Caco-2 (cell line): Measurements from ENCODE around the gene SHROOM3. TPM values are rescaled to one million over a fixed set of nuclear protein-coding genes. Genes with fewer than 3 reads are reported as not detected.
"Not testable (repeated sequence)": the region's sequence is repeated elsewhere in the genome, so short reads cannot be mapped to it uniquely, and the experiment has no call there.

Experiments
- BruUV-seq: library from RNA; stranded (reverse); fragments of 400-500 nt; replicated peaks from 2 replicates; lab custom pipeline; 2021; lab: Mats Ljungman, UMichigan
- CTCF ChIA-PET: fragments of 300-600 bp; sonication (Branson Sonifier 250); formaldehyde crosslinking; loops from one replicate; lab custom pipeline; 2022; ENCODE audit warnings: antibody characterized with exemption; lab: Charles Lee
- POLR2A ChIA-PET: fragments of 300-600 bp; sonication (Branson Sonifier 250); formaldehyde crosslinking; loops from one replicate; lab custom pipeline; 2022; ENCODE audit warnings: antibody characterized with exemption; lab: Charles Lee
- DNase-seq, 2 experiments: peaks; one replicate each; pipeline versions ENCODE4 v3.0.0 to v3.0.0-alpha.2; 2020 to 2022
- H3K27me3 ChIP-seq: replicated peaks from 2 replicates; pipeline ENCODE4 v1.6.0; 2011; ENCODE audit warnings: low read length; ENCODE audit not compliant: control insufficient read depth, insufficient read depth
- H3K36me3 ChIP-seq: 2 replicates; pipeline ENCODE4 v1.5.1; 2011; ENCODE audit warnings: low read length; ENCODE audit not compliant: control insufficient read depth, insufficient read depth
- H3K4me1 ChIP-seq: fragments of 250-450 bp; sonication (Bioruptor Pico); 2 replicates; pipeline ENCODE4 v1.5.1; 2020; ENCODE audit warnings: mild to moderate bottlenecking
- H3K4me3 ChIP-seq: 2 replicates; pipeline ENCODE4 v1.5.1; 2011; ENCODE audit warnings: low read depth, mild to moderate bottlenecking, control low read depth, low read length
- H3K9me3 ChIP-seq: fragments of 250-450 bp; sonication (Bioruptor Pico); 2 replicates; pipeline ENCODE4 v1.5.1; 2020; ENCODE audit warnings: mild to moderate bottlenecking, moderate library complexity
- H3K27ac Mint-ChIP-seq: one replicate; pipeline ENCODE4 v1.8.0; 2022; ENCODE audit warnings: mixed read lengths; ENCODE audit not compliant: unreplicated experiment
- H3K27me3 Mint-ChIP-seq: one replicate; pipeline ENCODE4 v1.8.0; 2022; ENCODE audit warnings: mixed read lengths; ENCODE audit not compliant: insufficient read depth, unreplicated experiment
- H3K36me3 Mint-ChIP-seq: one replicate; pipeline ENCODE4 v1.8.0; 2022; ENCODE audit warnings: mild to moderate bottlenecking, mixed read lengths; ENCODE audit not compliant: insufficient read depth, unreplicated experiment
- H3K4me1 Mint-ChIP-seq: one replicate; pipeline ENCODE4 v1.8.0; 2022; ENCODE audit warnings: low read depth, mixed read lengths; ENCODE audit not compliant: unreplicated experiment
- H3K4me3 Mint-ChIP-seq: one replicate; pipeline ENCODE4 v1.8.0; 2022; ENCODE audit warnings: mild to moderate bottlenecking, moderate library complexity, mixed read lengths; ENCODE audit not compliant: unreplicated experiment
- H3K9me3 Mint-ChIP-seq: one replicate; pipeline ENCODE4 v1.8.0; 2022; ENCODE audit warnings: mixed read lengths; ENCODE audit not compliant: unreplicated experiment
- CTCF ChIP-seq, 2 experiments: fragments of 200-600 bp in 1 of 2; IDR thresholded peaks; 1 replicate in 1 of 2; 2 replicates in 1 of 2; pipeline versions ENCODE4 v1.5.1 to v1.8.0; 2011 to 2022; ENCODE audit warnings: antibody characterized with exemption in 1 of 2, control low read depth in 1 of 2, inconsistent platforms in 1 of 2, low read depth in 1 of 2, low read length in 1 of 2, mild to moderate bottlenecking in 1 of 2, moderate library complexity in 1 of 2; ENCODE audit not compliant: insufficient read depth in 1 of 2, severe bottlenecking in 1 of 2, unreplicated experiment in 1 of 2
- intact Hi-C: fragments of 100-400 bp; cut with micrococcal nuclease; formaldehyde crosslinking; loops from one replicate; pipeline ENCODE4 v1.10.0; 2022; ENCODE audit not compliant: unreplicated experiment
- total RNA-seq: library from RNA; stranded (reverse); gene quantifications from 2 replicates; pipeline ENCODE4 v1.2.3, GENCODE V29; 2022

SHROOM3 gene
- total RNA-seq, 1 experiment from 2014 or later: 16.3 TPM

- no TSS peak for BruUV-seq
- peaks cover 10% of the 10 kb centered on the region for H3K4me1 ChIP-seq
- no peaks in the 10 kb centered on the region for H3K27me3 ChIP-seq
- no peaks in the 10 kb centered on the region for H3K36me3 ChIP-seq
- TF ChIP-seq CTCF (IDR thresholded peaks at IDR 0.05; ENCODE audit: insufficient read depth in 1 of 2, low read depth in 1 of 2, low read length in 1 of 2, severe bottlenecking in 1 of 2, unreplicated experiment in 1 of 2): no peak
- intact Hi-C loops: no loop called here
- no peak for DNase-seq
- H3K4me3 Mint-ChIP-seq: no peak overlapping the region
- H3K36me3 Mint-ChIP-seq: no peaks in the 10 kb centered on the region
- peaks cover 15% of the 10 kb centered on the region for H3K4me1 Mint-ChIP-seq
- H3K4me3 ChIP-seq: no peak overlapping the region
- H3K27ac Mint-ChIP-seq: no peak overlapping the region
- CTCF ChIA-PET: no interaction called here
- no peaks in the 10 kb centered on the region for H3K9me3 Mint-ChIP-seq
- POLR2A ChIA-PET: interaction anchor here (0.7 kb wide), 1 partner anchor 213 kb away, joined by 5 read pairs; no protein-coding TSS in a partner anchor
- no peaks in the 10 kb centered on the region for H3K9me3 ChIP-seq
- no peaks in the 10 kb centered on the region for H3K27me3 Mint-ChIP-seq
These were observed 285.1 kb downstream of the SHROOM3 start for GRCh38 chr4:76720121-76720520.

- not testable (repeated sequence) for DNase-seq
These were observed 287.1 kb downstream of the SHROOM3 start for GRCh38 chr4:76722146-76722545.

GRCh38 chr4:76722838-76723237 lies 287.8 kb downstream of the SHROOM3 start:
- H3K4me3 ChIP-seq: no peak overlapping the region
- no peak overlapping the region for H3K27ac Mint-ChIP-seq
- no peaks in the 10 kb centered on the region for H3K9me3 Mint-ChIP-seq
- H3K27me3 Mint-ChIP-seq: no peaks in the 10 kb centered on the region
- POLR2A ChIA-PET: no interaction called here
- DNase-seq: no peak
- no peaks in the 10 kb centered on the region for H3K36me3 ChIP-seq
- H3K4me3 Mint-ChIP-seq: no peak overlapping the region
- no peaks in the 10 kb centered on the region for H3K36me3 Mint-ChIP-seq
- H3K4me1 ChIP-seq: no peaks in the 10 kb centered on the region
- H3K9me3 ChIP-seq: no peaks in the 10 kb centered on the region
- no peaks in the 10 kb centered on the region for H3K27me3 ChIP-seq
- BruUV-seq: no TSS peak
- peaks cover 7% of the 10 kb centered on the region for H3K4me1 Mint-ChIP-seq
- intact Hi-C loops: no loop called here
- no peak for TF ChIP-seq CTCF (IDR thresholded peaks at IDR 0.05; ENCODE audit: insufficient read depth in 1 of 2, low read depth in 1 of 2, low read length in 1 of 2, severe bottlenecking in 1 of 2, unreplicated experiment in 1 of 2)
- CTCF ChIA-PET: interaction anchor here (0.5 kb wide), 1 partner anchor 359 kb away, joined by 4 read pairs; no protein-coding TSS in a partner anchor

More at GRCh38 chr4:76722146-76722545, 287.1 kb downstream of the SHROOM3 start:
- H3K4me3 ChIP-seq, H3K27me3 ChIP-seq, H3K36me3 Mint-ChIP-seq, H3K27ac Mint-ChIP-seq, intact Hi-C loops, H3K9me3 Mint-ChIP-seq, CTCF ChIA-PET, BruUV-seq, H3K36me3 ChIP-seq, H3K9me3 ChIP-seq, H3K27me3 Mint-ChIP-seq, H3K4me1 ChIP-seq, H3K4me3 Mint-ChIP-seq, POLR2A ChIA-PET: not testable (repeated sequence)
- H3K4me1 Mint-ChIP-seq: peaks cover 11% of the 10 kb centered on the region
